ENCODE data around the gene ZNF410. TPM values are rescaled to one million over a fixed set of nuclear protein-coding genes. Genes with fewer than 3 reads are reported as not detected.
A peak's percentile ranks its signal among the peaks of the same experiment; 100 is the strongest.

Gene ZNF410
- total RNA-seq, 3 donors from 2014 or later (not counting 1 experiment from before 2014, with no cell fraction given) = 111 to 118 (median 113) TPM

- Histone ChIP-seq H3K4me1 (ENCODE audit: control insufficient read depth, insufficient read depth, low read length) (no peaks in the 10 kb centered on the region), H3K4me3 (ENCODE audit: low read length) (no peak overlapping the region), H3K27me3 (ENCODE audit: control insufficient read depth, insufficient read depth, low read length) (no peaks in the 10 kb centered on the region), H3K36me3 (ENCODE audit: control insufficient read depth, insufficient read depth, low read length) (peaks cover 36% of the 10 kb centered on the region), H3K27ac (ENCODE audit: low read length) (no peak overlapping the region), H3K9me3 (ENCODE audit: control insufficient read depth, insufficient read depth, low read length) (no peaks in the 10 kb centered on the region)
- DNase-seq (no peak), ATAC-seq (no peak)
- intact Hi-C loops (cut with micrococcal nuclease) = no loop called here
- 100% methylated on average over 1 of the region's 1 CpG for WGBS (ENCODE audit: insufficient coverage)
- Mint-ChIP-seq H3K4me1 (no peaks in the 10 kb centered on the region), H3K27ac (no peak overlapping the region), H3K27me3 (ENCODE audit: low read depth in 2 of 2) (no peaks in the 10 kb centered on the region), H3K4me3 (no peak overlapping the region), H3K9me3 (no peaks in the 10 kb centered on the region), H3K36me3 (no peaks in the 10 kb centered on the region)
- TF ChIP-seq CTCF (IDR thresholded peaks at IDR 0.05) = no peak
Observed at GRCh38 chr14:73936548-73936947, 49.9 kb downstream of the ZNF410 start.

DNA sequence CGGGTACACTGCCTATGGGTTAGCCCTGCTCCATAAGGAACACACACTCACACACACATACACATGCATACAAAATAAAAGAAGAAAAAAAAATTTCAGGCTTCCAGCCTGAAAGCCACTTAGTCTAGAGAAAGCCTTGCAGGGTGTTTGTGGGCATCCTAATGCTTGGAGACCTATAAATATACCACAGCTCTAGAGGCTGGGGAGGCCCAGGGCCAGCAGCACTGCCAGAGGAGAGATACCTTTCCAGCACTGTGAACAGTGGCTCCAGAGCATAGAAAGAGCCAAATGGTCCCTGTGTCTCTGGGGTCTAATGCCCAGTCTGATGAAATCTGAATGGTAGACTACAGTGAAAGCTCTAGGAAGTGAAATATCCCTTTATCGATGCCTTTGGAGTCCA is 50.4 kb downstream of the ZNF410 start:
- WGBS (ENCODE audit: insufficient coverage) = no CpG with 5 or more reads among the region's 2 CpGs
- H3K4me3 Mint-ChIP-seq = no peak overlapping the region
- H3K36me3 ChIP-seq (ENCODE audit: control insufficient read depth, insufficient read depth, low read length) = peaks cover 33% of the 10 kb centered on the region
- TF ChIP-seq CTCF (IDR thresholded peaks at IDR 0.05) = no peak
- intact Hi-C loops (cut with micrococcal nuclease) = no loop called here
- no peaks in the 10 kb centered on the region for H3K27me3 ChIP-seq (ENCODE audit: control insufficient read depth, insufficient read depth, low read length)
- H3K9me3 Mint-ChIP-seq = no peaks in the 10 kb centered on the region
- H3K4me1 Mint-ChIP-seq = no peaks in the 10 kb centered on the region
- no peak overlapping the region for H3K27ac ChIP-seq (ENCODE audit: low read length)
- H3K4me1 ChIP-seq (ENCODE audit: control insufficient read depth, insufficient read depth, low read length) = no peaks in the 10 kb centered on the region
- no peak overlapping the region for H3K27ac Mint-ChIP-seq
- no peaks in the 10 kb centered on the region for H3K27me3 Mint-ChIP-seq (ENCODE audit: low read depth in 2 of 2)
- no peaks in the 10 kb centered on the region for H3K36me3 Mint-ChIP-seq
- no peaks in the 10 kb centered on the region for H3K9me3 ChIP-seq (ENCODE audit: control insufficient read depth, insufficient read depth, low read length)
- H3K4me3 ChIP-seq (ENCODE audit: low read length) = no peak overlapping the region
- DNase-seq (no peak), ATAC-seq (no peak)

- Mint-ChIP-seq H3K27ac (no peak overlapping the region), H3K9me3 (no peaks in the 10 kb centered on the region), H3K36me3 (no peaks in the 10 kb centered on the region), H3K4me3 (no peak overlapping the region), H3K4me1 (peaks cover 0 to 7% of the 10 kb centered on the region in 2 donors), H3K27me3 (ENCODE audit: low read depth in 2 of 2) (no peaks in the 10 kb centered on the region)
- H3K36me3 ChIP-seq (ENCODE audit: control insufficient read depth, insufficient read depth, low read length) = peaks cover 18% of the 10 kb centered on the region
- intact Hi-C loops (cut with micrococcal nuclease) = no loop called here
- no peaks in the 10 kb centered on the region for H3K9me3 ChIP-seq (ENCODE audit: control insufficient read depth, insufficient read depth, low read length)
- WGBS (ENCODE audit: insufficient coverage) = 87% methylated on average over 7 of the region's 7 CpGs
- no peak overlapping the region for H3K4me3 ChIP-seq (ENCODE audit: low read length)
- no peaks in the 10 kb centered on the region for H3K4me1 ChIP-seq (ENCODE audit: control insufficient read depth, insufficient read depth, low read length)
- no peak for ATAC-seq
- no peak for TF ChIP-seq CTCF (IDR thresholded peaks at IDR 0.05)
- DNase-seq = no peak
- H3K27ac ChIP-seq (ENCODE audit: low read length) = no peak overlapping the region
- H3K27me3 ChIP-seq (ENCODE audit: control insufficient read depth, insufficient read depth, low read length) = no peaks in the 10 kb centered on the region
Observed at GRCh38 chr14:73942180-73942579, 55.5 kb downstream of the ZNF410 start.

GRCh38 chr14:73943083-73943482 is 56.4 kb downstream of the ZNF410 start:
- Mint-ChIP-seq H3K27ac (peak overlapping the region in 1 of 2 donors; percentile 53), H3K4me1 (peaks cover 0 to 7% of the 10 kb centered on the region in 2 donors), H3K27me3 (ENCODE audit: low read depth in 2 of 2) (no peaks in the 10 kb centered on the region), H3K9me3 (no peaks in the 10 kb centered on the region), H3K36me3 (no peaks in the 10 kb centered on the region), H3K4me3 (no peak overlapping the region)
- peaks cover 11% of the 10 kb centered on the region for H3K36me3 ChIP-seq (ENCODE audit: control insufficient read depth, insufficient read depth, low read length)
- 52% methylated on average over 4 of the region's 4 CpGs for WGBS (ENCODE audit: insufficient coverage)
- ATAC-seq (no peak), DNase-seq (no peak)
- no peak for TF ChIP-seq CTCF (IDR thresholded peaks at IDR 0.05)
- no peaks in the 10 kb centered on the region for H3K9me3 ChIP-seq (ENCODE audit: control insufficient read depth, insufficient read depth, low read length)
- no peak overlapping the region for H3K4me3 ChIP-seq (ENCODE audit: low read length)
- intact Hi-C loops (cut with micrococcal nuclease) = no loop called here
- H3K27me3 ChIP-seq (ENCODE audit: control insufficient read depth, insufficient read depth, low read length) = no peaks in the 10 kb centered on the region
- H3K4me1 ChIP-seq (ENCODE audit: control insufficient read depth, insufficient read depth, low read length) = no peaks in the 10 kb centered on the region
- no peak overlapping the region for H3K27ac ChIP-seq (ENCODE audit: low read length)

Data from natural killer cell (primary cell).